Measurements from ENCODE around the gene KRTAP10-7.
"Not testable (repeated sequence)": the region's sequence is repeated elsewhere in the genome, so short reads cannot be mapped to it uniquely, and the experiment has no call there.

Gene KRTAP10-7

GRCh38 chr21:44555200-44555875 is 45.1 kb upstream of the KRTAP10-7 start:
- TF ChIP-seq CTCF (IDR thresholded peaks at IDR 0.05; ENCODE audit: insufficient read depth, low read length, poor library complexity, severe bottlenecking) = no peak
- H3K36me3 ChIP-seq (ENCODE audit: control insufficient read depth, insufficient read depth, low read length) = no peaks in the 10 kb centered on the region
- DNase-seq (ENCODE audit: extremely low read depth, insufficient read length) = no peak
- H3K27me3 ChIP-seq (replicated peaks; ENCODE audit: control insufficient read depth, insufficient read depth, low read length) = no peaks in the 10 kb centered on the region; the same call in 1 of the 2 replicates
- H3K4me3 ChIP-seq (replicated peaks; ENCODE audit: low read depth, low read length) = no peak overlapping the region

GRCh38 chr21:44556879-44557278 is 43.5 kb upstream of the KRTAP10-7 start:
- no peak for TF ChIP-seq CTCF (IDR thresholded peaks at IDR 0.05; ENCODE audit: insufficient read depth, low read length, poor library complexity, severe bottlenecking)
- DNase-seq (ENCODE audit: extremely low read depth, insufficient read length) = no peak
- Histone ChIP-seq H3K36me3 (ENCODE audit: control insufficient read depth, insufficient read depth, low read length) (no peaks in the 10 kb centered on the region), H3K27me3 (replicated peaks; ENCODE audit: control insufficient read depth, insufficient read depth, low read length) (no peaks in the 10 kb centered on the region), H3K4me3 (replicated peaks; ENCODE audit: low read depth, low read length) (no peak overlapping the region)

GRCh38 chr21:44557491-44558328 is 42.7 kb upstream of the KRTAP10-7 start:
- Histone ChIP-seq H3K4me3 (replicated peaks; ENCODE audit: low read depth, low read length) (no peak overlapping the region), H3K36me3 (ENCODE audit: control insufficient read depth, insufficient read depth, low read length) (no peaks in the 10 kb centered on the region)
- no peak for DNase-seq (ENCODE audit: extremely low read depth, insufficient read length)

GRCh38 chr21:44558329-44558675 is 42.1 kb upstream of the KRTAP10-7 start:
- not testable (repeated sequence) for DNase-seq (ENCODE audit: extremely low read depth, insufficient read length); H3K4me3 ChIP-seq (replicated peaks; ENCODE audit: low read depth, low read length); H3K36me3 ChIP-seq (ENCODE audit: control insufficient read depth, insufficient read depth, low read length); H3K27me3 ChIP-seq (replicated peaks; ENCODE audit: control insufficient read depth, insufficient read depth, low read length)

More at GRCh38 chr21:44557491-44558328, 42.7 kb upstream of the KRTAP10-7 start:
- TF ChIP-seq CTCF (IDR thresholded peaks at IDR 0.05; ENCODE audit: insufficient read depth, low read length, poor library complexity, severe bottlenecking) = no peak
- H3K27me3 ChIP-seq (replicated peaks; ENCODE audit: control insufficient read depth, insufficient read depth, low read length) = no peaks in the 10 kb centered on the region

- Histone ChIP-seq H3K27me3 (replicated peaks; ENCODE audit: control insufficient read depth, insufficient read depth, low read length) (no peaks in the 10 kb centered on the region), H3K4me3 (replicated peaks; ENCODE audit: low read depth, low read length) (no peak within 1 kb of the TSS), H3K36me3 (ENCODE audit: control insufficient read depth, insufficient read depth, low read length) (no peaks in the 10 kb centered on the region)
- no peak for DNase-seq (ENCODE audit: extremely low read depth, insufficient read length)
- no peak for TF ChIP-seq CTCF (IDR thresholded peaks at IDR 0.05; ENCODE audit: insufficient read depth, low read length, poor library complexity, severe bottlenecking)
Measured at GRCh38 chr21:44558695-44559094, 41.7 kb upstream of the KRTAP10-7 start, which contains the start of gene KRTAP10-3. Gene KRTAP10-3, minus strand, starts transcription at chr21:44558795. Its CDS starts 80 bp downstream, at chr21:44558715.

GRCh38 chr21:44564099-44564498 is 36.3 kb upstream of the KRTAP10-7 start:
- TF ChIP-seq CTCF (IDR thresholded peaks at IDR 0.05; ENCODE audit: insufficient read depth, low read length, poor library complexity, severe bottlenecking) = no peak
- no peak for DNase-seq (ENCODE audit: extremely low read depth, insufficient read length)
- Histone ChIP-seq H3K36me3 (ENCODE audit: control insufficient read depth, insufficient read depth, low read length) (no peaks in the 10 kb centered on the region), H3K27me3 (replicated peaks; ENCODE audit: control insufficient read depth, insufficient read depth, low read length) (no peaks in the 10 kb centered on the region), H3K4me3 (replicated peaks; ENCODE audit: low read depth, low read length) (no peak overlapping the region)

Measured in GM06990 (cell line).